Panc1 (cell line): ENCODE results near the gene SLC27A1. TPM values are rescaled to one million over a fixed set of nuclear protein-coding genes. Genes with fewer than 3 reads are reported as not detected.

Experiments used
- ATAC-seq: fragments of 200-7000 bp; cut with Tn5 transposase; 2 replicates; pipeline ENCODE4 v1.9.1; 2020; ENCODE audit warnings: mild to moderate bottlenecking, moderate library complexity
- BruUV-seq: library from RNA; stranded (reverse); fragments of 400-500 nt; replicated peaks from 2 replicates; lab custom pipeline; 2021; lab: Mats Ljungman, UMichigan
- CTCF ChIA-PET: fragments of 300-600 bp; sonication (Branson Sonifier 250); formaldehyde crosslinking; loops from one replicate; lab custom pipeline; 2022; ENCODE audit warnings: antibody characterized with exemption; lab: Charles Lee
- POLR2A ChIA-PET: fragments of 300-600 bp; sonication (Branson Sonifier 250); formaldehyde crosslinking; loops from one replicate; lab custom pipeline; 2022; ENCODE audit warnings: antibody characterized with exemption; lab: Charles Lee
- DNase-seq: peaks from one replicate; pipeline ENCODE4 v3.0.0-alpha.2; 2010; ENCODE audit warnings: low read depth, low spot score
- H3K27ac ChIP-seq: 2 replicates; pipeline ENCODE4 v1.5.1; 2011; ENCODE audit warnings: mild to moderate bottlenecking, low read length, inconsistent platforms
- H3K27me3 ChIP-seq: fragments of 200-500 bp; sonication (Bioruptor generic); 2 replicates; pipeline ENCODE4 v1.6.0; 2014; ENCODE audit warnings: low read length, inconsistent platforms; ENCODE audit not compliant: control insufficient read depth, insufficient read depth
- H3K36me3 ChIP-seq: fragments of 200-500 bp; sonication (Bioruptor generic); 2 replicates; pipeline ENCODE4 v1.5.1; 2014; ENCODE audit warnings: inconsistent platforms, mild to moderate bottlenecking, low read length, moderate library complexity; ENCODE audit not compliant: control insufficient read depth, insufficient read depth
- H3K4me1 ChIP-seq: 2 replicates; pipeline ENCODE4 v1.5.1; 2011; ENCODE audit warnings: inconsistent platforms, mild to moderate bottlenecking, low read length, moderate library complexity; ENCODE audit not compliant: control insufficient read depth, insufficient read depth
- H3K4me3 ChIP-seq, 2 experiments: 2 replicates each; pipeline ENCODE4 v1.5.1; 2011 to 2012; ENCODE audit warnings: low read depth in 2 of 2, low read length in 2 of 2, mild to moderate bottlenecking in 2 of 2, inconsistent platforms in 1 of 2, moderate library complexity in 1 of 2
- H3K9me3 ChIP-seq: fragments of 200-500 bp; sonication (Bioruptor generic); 2 replicates; pipeline ENCODE4 v1.5.1; 2014; ENCODE audit warnings: low read depth, mild to moderate bottlenecking, inconsistent platforms, low read length, moderate library complexity; ENCODE audit not compliant: control insufficient read depth, insufficient read depth
- POLR2AphosphoS5 ChIP-seq: IDR thresholded peaks from 2 replicates; pipeline ENCODE4 v1.6.1; 2012; ENCODE audit warnings: mild to moderate bottlenecking, low read depth, low read length, moderate library complexity
- REST ChIP-seq, 2 experiments: IDR thresholded peaks; 2 replicates each; pipeline ENCODE4 v1.6.1; 2011 to 2012; ENCODE audit warnings: low read depth in 2 of 2, control low read depth in 1 of 2, low read length in 1 of 2, mild to moderate bottlenecking in 1 of 2, moderate library complexity in 1 of 2; ENCODE audit not compliant: insufficient read depth in 1 of 2
- SIN3A ChIP-seq: IDR thresholded peaks from 2 replicates; pipeline ENCODE4 v1.6.1; 2012; ENCODE audit warnings: low read depth, mild to moderate bottlenecking, low read length, moderate library complexity, borderline replicate concordance; ENCODE audit not compliant: insufficient read depth
- TCF7L2 ChIP-seq: IDR thresholded peaks from 2 replicates; pipeline ENCODE4 v1.6.1; 2011; ENCODE audit warnings: mild to moderate bottlenecking, low read depth, low read length, inconsistent platforms
- in situ Hi-C: cut with HindIII; loops from 2 replicates; pipeline ENCODE4 v1.10.0; 2016; ENCODE audit warnings: low sequenced_read_pairs, low pct_unique_long_range_greater_than_20kb
- intact Hi-C: fragments of 100-400 bp; cut with micrococcal nuclease; formaldehyde crosslinking; loops from one replicate; pipeline ENCODE4 v1.10.0; 2022; ENCODE audit not compliant: unreplicated experiment
- total RNA-seq: library from RNA; stranded (reverse); gene quantifications from one replicate; pipeline ENCODE4 v1.2.1, GENCODE V29; 2021; ENCODE audit not compliant: unreplicated experiment

Gene SLC27A1
- total RNA-seq, 1 experiment from 2014 or later, result 5.4 TPM

GRCh38 chr19:17510220-17510993 is 40.1 kb downstream of the SLC27A1 start:
- Histone ChIP-seq H3K9me3 (no peaks in the 10 kb centered on the region), H3K4me1 (no peaks in the 10 kb centered on the region; the same call in 1 of the 2 replicates), H3K4me3 (peak overlapping the region; percentile 78 to 92), H3K36me3 (no peaks in the 10 kb centered on the region; the same call in 1 of the 2 replicates), H3K27me3 (no peaks in the 10 kb centered on the region), H3K27ac (peak overlapping the region; percentile 89)
- DNase-seq (no peak), ATAC-seq (no peak)
- TSS peak; percentile 77 for BruUV-seq
- POLR2A ChIA-PET, result interaction anchor here (0.7 kb wide), 2 partner anchors 91 to 105 kb away, joined by 5 to 9 read pairs; partner anchors contain the start of genes BST2 and MVB12A
- intact Hi-C loops (no loop called here), in situ Hi-C loops (no loop called here)
- TF ChIP-seq SIN3A, result no peak
- no peak for TF ChIP-seq TCF7L2
- TF ChIP-seq POLR2AphosphoS5, result no peak
- TF ChIP-seq REST (IDR thresholded peaks at IDR 0.05; ENCODE audit: insufficient read depth in 1 of 2, low read depth in 2 of 2, low read length in 1 of 2), result no peak
- CTCF ChIA-PET, result interaction anchor here (0.7 kb wide), 1 partner anchor 27 kb away, joined by 6 read pairs; no protein-coding TSS in a partner anchor

- Histone ChIP-seq H3K36me3 (no peaks in the 10 kb centered on the region; the same call in 1 of the 2 replicates), H3K27ac (peak overlapping the region; percentile 89), H3K9me3 (no peaks in the 10 kb centered on the region), H3K27me3 (no peaks in the 10 kb centered on the region), H3K4me3 (peak overlapping the region; percentile 78 to 92), H3K4me1 (no peaks in the 10 kb centered on the region; the same call in 1 of the 2 replicates)
- DNase-seq (peak; percentile 32), ATAC-seq (peak; percentile 85)
- in situ Hi-C loops, result no loop called here
- CTCF ChIA-PET, result interaction anchor here (0.6 to 0.7 kb wide), 2 partner anchors 8 to 43 kb away, joined by 3 read pairs; no protein-coding TSS in a partner anchor
- no TSS peak for BruUV-seq
- intact Hi-C loops, result no loop called here
- POLR2A ChIA-PET, result interaction anchor here (1.0 kb wide), 1 partner anchor 8 kb away, joined by 4 read pairs; no protein-coding TSS in a partner anchor
- peak; percentile 55; the same call in 1 of the 2 replicates for TF ChIP-seq SIN3A
- TF ChIP-seq TCF7L2, result 0 out of 2 replicates have a peak, but pooled peaks have one; percentile 24
- no peak for TF ChIP-seq REST (IDR thresholded peaks at IDR 0.05; ENCODE audit: insufficient read depth in 1 of 2, low read depth in 2 of 2, low read length in 1 of 2)
These were observed 41.6 kb downstream of the SLC27A1 start for GRCh38 chr19:17511724-17512573.
